OCI-LY1 (cell line): ENCODE measurements around the gene TNC.

ENCODE experiments used
- CTCF ChIP-seq: fragments of 200-600 bp; sonication (generic), shearing (Covaris generic); IDR thresholded peaks from 2 replicates; pipeline ENCODE4 v1.5.1; 2017; ENCODE audit warnings: mild to moderate bottlenecking, antibody characterized with exemption, low read length, moderate library complexity, mixed read lengths
- EZH2 ChIP-seq: fragments of 200-600 bp; sonication (generic), shearing (Covaris generic); IDR thresholded peaks from 2 replicates; pipeline ENCODE4 v1.8.0; 2017; ENCODE audit warnings: borderline replicate concordance, mixed run types, mild to moderate bottlenecking, antibody characterized with exemption, low read length, moderate library complexity, mixed read lengths

- no peak for TF ChIP-seq CTCF
- TF ChIP-seq EZH2, result no peak
Measured at GRCh38 chr9:115063058-115063845, 54.7 kb downstream of the TNC start.
